Umbilical cord (tissue), 2 donors: Measurements from ENCODE around the gene PARP6. TPM values are rescaled to one million over a fixed set of nuclear protein-coding genes. Genes with fewer than 3 reads are reported as not detected.

Experiments
- DNase-seq: peaks from one replicate; pipeline ENCODE4 v3.0.0-alpha.2; 2015; ENCODE audit warnings: low spot score
- total RNA-seq: library from RNA; depleted of rRNA; stranded (reverse); fragments of >200 nt; gene quantifications from one replicate; pipeline ENCODE4 v1.2.3, GENCODE V29; 2014; ENCODE audit warnings: low replicate concordance; ENCODE audit not compliant: insufficient read depth

Gene PARP6
- total RNA-seq, 1 donor from 2014 or later: 20.0 TPM

GRCh38 chr15:72231066-72231832 is 41.1 kb downstream of the PARP6 start, which contains the start of gene PKM:
Gene PKM, minus strand, starts transcription at chr15:72231190. Its CDS starts 12,093 bp downstream, at chr15:72219097.
- DNase-seq: peak; percentile 94

GRCh38 chr15:72230197-72231065 is 41.9 kb downstream of the PARP6 start:
- peak; percentile 98 for DNase-seq

- DNase-seq: no peak
These were observed 42.5 kb downstream of the PARP6 start for GRCh38 chr15:72229947-72230196.

- peak; percentile 18 for DNase-seq
These were observed 43.0 kb downstream of the PARP6 start for GRCh38 chr15:72229076-72229946.

GRCh38 chr15:72227720-72228119 is 44.6 kb downstream of the PARP6 start:
- peak; percentile 10 for DNase-seq

- peak; percentile 71 for DNase-seq
These were observed 45.2 kb downstream of the PARP6 start for GRCh38 chr15:72227192-72227586.

GRCh38 chr15:72223278-72223677 is 49.1 kb downstream of the PARP6 start:
- no peak for DNase-seq

GRCh38 chr15:72222393-72222792 is 50.0 kb downstream of the PARP6 start:
- no peak for DNase-seq

- no peak for DNase-seq
These were observed 51.7 kb downstream of the PARP6 start for GRCh38 chr15:72220687-72221086.

- no peak for DNase-seq
These were observed 55.1 kb downstream of the PARP6 start for GRCh38 chr15:72217216-72217615.

- DNase-seq: no peak
These were observed 56.3 kb downstream of the PARP6 start for GRCh38 chr15:72216079-72216478.

GRCh38 chr15:72207558-72208085 is 64.7 kb downstream of the PARP6 start:
- DNase-seq: no peak

GRCh38 chr15:72206677-72207000 is 65.7 kb downstream of the PARP6 start:
- DNase-seq: no peak

GRCh38 chr15:72205896-72206676 is 66.3 kb downstream of the PARP6 start:
- no peak for DNase-seq

- DNase-seq: no peak
These were observed 67.1 kb downstream of the PARP6 start for GRCh38 chr15:72205273-72205672.

GRCh38 chr15:72203507-72203837 is 68.9 kb downstream of the PARP6 start:
- peak; percentile 54 for DNase-seq

GRCh38 chr15:72202801-72203506 is 69.4 kb downstream of the PARP6 start:
- no peak for DNase-seq

GRCh38 chr15:72202302-72202701 is 70.1 kb downstream of the PARP6 start:
- DNase-seq: no peak

- no peak for DNase-seq
These were observed 70.9 kb downstream of the PARP6 start for GRCh38 chr15:72201391-72201921.
